HG03196 (cell line): Measurements from ENCODE around the gene TMEM132C.

Source experiments
- ATAC-seq: cut with Tn5 transposase; IDR thresholded peaks from one replicate; pipeline ENCODE4 v1.9.1; 2021; ENCODE audit not compliant: unreplicated experiment

Gene TMEM132C

DNA sequence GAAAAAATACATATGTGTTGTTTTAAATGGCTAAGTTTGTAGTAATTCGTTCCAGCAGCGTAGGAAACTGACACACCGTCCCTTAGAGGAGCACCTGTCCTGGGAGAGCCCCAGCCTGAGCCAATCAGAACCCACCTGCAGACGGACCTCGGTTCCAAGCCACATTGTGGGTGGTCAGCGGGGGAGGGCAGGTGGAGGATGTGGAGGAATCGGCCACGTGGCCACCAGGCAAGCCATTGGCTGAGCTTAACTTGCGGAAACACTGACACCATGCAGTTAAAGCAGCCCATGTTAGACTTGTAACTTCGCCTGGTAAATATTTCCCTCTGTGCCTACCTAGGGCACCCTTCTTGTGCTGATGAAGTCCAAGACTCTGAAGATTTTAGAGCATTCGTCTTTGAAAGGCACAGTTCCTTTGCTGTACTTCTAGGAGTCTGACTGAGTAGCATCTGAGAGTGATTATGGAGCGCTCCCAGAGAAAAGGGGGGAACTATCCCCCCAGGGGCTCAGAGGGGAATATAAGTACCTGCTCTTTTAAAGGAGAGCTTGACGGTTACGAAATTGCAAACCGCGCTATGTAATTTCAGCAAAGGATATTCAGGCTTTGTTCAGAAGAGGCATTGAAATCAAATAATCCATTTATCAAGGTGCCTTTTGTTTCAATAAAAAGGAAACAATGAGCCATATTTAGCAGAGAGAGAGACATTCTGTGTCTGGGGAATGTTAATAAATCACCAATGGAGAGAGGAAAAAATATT is 135.7 kb downstream of the TMEM132C start:
- no peak for ATAC-seq

GRCh38 chr12:128408669-128409068 is 141.7 kb downstream of the TMEM132C start:
- ATAC-seq: no peak

GRCh38 chr12:128415036-128415560 is 148.1 kb downstream of the TMEM132C start:
- no peak for ATAC-seq

DNA sequence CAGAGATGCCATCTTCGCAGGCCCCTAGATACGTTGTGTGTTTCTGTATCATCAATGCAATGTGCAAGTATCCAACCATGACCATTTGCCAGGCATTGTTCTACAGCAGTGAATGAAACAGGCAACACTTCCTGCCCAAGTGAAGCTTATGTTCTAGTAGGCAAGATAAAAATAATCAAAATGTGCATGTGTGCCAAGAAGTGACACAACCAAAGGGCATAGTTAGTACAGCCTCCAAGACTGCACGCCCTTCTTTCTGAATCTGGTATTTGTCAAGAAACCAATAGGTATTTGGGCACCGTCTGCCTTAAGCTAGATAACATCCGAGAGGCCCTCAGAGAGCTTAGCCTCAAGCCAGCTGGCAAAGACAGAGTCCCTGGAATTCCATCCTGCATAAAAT is 152.0 kb downstream of the TMEM132C start:
- ATAC-seq: no peak

GRCh38 chr12:128420163-128420562 is 153.2 kb downstream of the TMEM132C start:
- no peak for ATAC-seq

DNA sequence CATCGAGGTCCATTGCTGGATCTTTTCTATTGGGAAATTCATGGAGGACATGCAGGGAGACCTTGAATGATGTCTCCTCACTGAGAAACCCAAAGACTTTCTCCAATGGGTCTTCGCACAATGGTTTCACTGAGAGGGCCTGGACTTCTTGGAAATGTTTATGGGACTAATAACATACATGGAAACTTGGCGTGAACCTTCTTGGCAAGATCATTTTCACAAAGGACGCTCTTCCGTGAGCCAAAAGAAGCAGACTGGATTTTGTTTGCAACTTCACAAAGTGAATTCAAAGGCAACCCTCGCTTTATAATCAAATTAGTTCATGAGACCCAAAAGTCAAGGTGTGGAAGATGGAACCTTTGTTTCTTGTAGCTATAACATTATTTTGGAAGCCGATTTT is 154.4 kb downstream of the TMEM132C start:
- no peak for ATAC-seq

GRCh38 chr12:128423205-128423604 is 156.2 kb downstream of the TMEM132C start:
- no peak for ATAC-seq

GRCh38 chr12:128424931-128425431 is 158.0 kb downstream of the TMEM132C start:
- ATAC-seq: no peak

DNA sequence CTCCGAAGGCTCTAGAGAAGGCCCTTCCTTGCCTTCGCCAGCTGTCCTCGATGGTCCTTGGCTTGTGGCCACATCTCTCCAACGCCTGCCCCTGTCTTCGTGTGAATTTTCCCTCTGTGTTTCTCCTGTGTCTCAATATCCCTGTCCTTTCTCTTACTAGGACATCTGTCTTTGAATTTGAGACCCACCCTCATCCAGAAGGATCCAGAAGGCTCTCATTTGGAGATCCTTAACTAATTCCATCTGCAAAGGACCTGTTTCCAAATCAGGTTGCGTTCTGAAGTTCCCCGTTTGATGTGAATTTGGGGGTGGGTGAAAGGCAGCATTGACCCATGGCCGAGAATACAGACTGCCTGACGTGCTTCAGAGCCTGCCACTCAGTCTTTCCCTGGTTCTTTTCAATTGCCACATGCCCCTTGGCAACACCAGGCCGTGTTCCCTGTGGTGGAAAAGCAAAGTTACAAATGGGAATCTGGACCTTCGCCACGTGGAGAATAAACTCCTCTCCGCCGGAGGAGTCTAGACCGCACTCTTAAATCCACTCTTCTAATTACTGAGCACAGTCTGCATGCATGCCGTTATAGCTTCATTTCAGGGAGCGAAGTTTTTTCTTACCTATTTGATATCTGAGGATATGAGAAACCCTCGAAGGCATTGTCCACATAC is 158.8 kb downstream of the TMEM132C start:
- no peak for ATAC-seq

DNA sequence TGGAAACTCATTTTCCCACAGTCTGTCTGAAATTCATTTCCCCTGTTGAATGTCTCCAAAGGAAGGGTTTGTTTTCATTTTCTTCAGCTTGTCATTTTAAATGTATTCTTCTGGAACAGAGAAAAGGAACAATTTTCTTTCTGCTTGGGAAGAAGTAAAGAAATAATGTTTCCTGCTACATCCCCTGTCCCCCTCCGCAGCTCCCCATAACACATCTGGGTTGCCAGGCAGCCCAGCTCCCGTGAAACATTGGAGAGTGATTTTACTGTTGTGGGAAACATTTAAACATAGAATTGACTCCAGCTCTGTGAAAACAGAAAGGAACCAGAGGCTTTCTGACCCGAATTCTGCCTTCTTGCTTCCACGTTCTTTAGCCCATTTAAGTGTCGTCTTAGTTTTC is 159.5 kb downstream of the TMEM132C start:
- ATAC-seq: no peak

- no peak for ATAC-seq
These were observed 172.8 kb downstream of the TMEM132C start for GRCh38 chr12:128439796-128440195.

GRCh38 chr12:128442096-128442495 is 175.1 kb downstream of the TMEM132C start:
- ATAC-seq: no peak

DNA sequence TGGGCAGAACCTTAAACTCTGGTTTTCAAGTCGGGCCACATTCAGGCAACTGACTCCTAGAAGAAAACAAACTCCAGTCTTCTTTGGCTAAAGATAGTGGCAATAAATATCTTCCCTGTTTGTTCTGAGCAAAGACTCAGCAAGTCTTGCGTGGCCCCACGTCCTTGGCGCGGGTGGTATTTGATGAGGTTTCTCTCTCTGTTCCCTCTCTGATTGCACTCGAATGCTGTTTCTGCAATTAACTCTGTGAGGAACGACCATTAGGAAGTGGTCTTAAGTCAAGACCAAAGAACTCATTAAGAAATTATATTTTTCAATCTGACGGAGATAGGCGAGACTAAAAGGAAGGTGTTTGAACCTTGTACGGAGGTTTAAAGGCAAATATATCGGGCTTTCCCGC is 177.6 kb downstream of the TMEM132C start:
- no peak for ATAC-seq

DNA sequence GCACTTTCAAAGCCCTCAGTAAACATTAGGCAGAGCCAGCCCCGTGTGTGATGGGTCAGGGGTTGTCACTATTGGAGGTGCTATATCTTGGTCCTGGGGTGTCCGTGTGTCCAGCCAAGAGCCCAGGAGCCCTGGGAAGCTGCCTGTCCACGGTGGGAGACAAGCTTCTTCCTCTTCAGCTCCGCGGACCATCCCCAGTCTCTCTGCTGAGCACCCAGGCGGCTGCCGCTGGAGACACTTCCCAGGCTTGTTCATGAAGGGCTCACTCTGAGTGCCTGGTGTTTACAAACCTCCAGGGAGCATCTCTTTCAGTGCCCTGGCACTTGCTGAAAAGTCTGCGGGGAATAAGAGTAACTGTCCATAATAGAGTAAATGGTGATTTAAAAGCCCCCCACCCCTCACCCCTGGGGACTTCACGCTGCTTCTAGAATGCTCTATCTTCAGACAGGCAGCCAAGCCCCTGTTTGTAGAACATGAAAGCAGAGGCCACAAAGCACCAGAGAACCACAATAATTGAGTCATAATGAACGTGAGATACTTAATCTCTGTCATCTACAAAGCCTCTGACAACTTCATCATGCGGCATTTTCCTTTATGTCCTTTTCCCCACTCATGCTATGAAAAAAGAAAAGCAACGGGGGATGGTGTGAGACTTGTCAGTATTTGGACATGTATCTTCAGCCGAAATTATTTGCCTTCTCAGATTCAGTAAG is 178.6 kb downstream of the TMEM132C start:
- ATAC-seq: no peak

- no peak for ATAC-seq
These were observed 182.3 kb downstream of the TMEM132C start for GRCh38 chr12:128449146-128449894.

DNA sequence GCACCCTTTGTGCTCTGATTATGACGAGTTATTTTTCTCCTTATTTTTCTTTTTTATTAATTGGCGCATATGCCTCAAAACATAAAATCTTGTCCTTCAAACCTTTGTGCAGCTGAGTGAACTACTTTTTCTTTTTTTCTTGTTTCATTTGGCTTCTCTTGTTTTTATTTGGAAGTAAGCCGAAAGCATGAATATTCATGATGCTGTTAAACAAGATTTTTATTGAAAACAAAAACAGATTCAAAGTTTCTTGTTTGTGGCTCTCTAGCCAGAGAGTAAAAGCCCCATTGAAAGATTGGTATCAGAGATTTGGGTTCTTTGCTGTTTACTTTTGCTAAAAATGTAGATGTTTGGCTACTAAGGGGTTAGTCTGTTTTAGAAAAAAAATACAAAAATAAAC is 183.8 kb downstream of the TMEM132C start:
- no peak for ATAC-seq

DNA sequence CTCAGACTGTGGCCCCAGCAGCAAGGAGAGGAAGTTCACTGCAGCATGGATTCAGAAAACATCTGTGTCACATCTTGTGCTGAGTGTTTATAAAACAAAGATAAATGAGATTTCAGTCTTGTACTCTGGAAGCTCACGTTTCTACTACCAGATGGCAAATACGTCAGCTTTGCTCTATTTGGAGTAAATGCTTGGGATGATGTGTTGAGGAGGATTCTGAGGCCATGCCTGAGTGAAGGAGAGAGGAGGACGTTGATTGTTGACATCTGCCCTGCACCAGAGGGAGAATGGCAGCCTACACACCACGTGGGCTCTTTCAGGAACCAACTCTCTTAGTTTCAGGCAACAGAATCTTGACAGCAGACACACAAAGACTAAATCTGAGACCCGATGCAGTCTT is 188.9 kb downstream of the TMEM132C start:
- ATAC-seq: no peak

- no peak for ATAC-seq
These were observed 190.0 kb downstream of the TMEM132C start for GRCh38 chr12:128456922-128457321.

GRCh38 chr12:128458301-128458974 is 191.5 kb downstream of the TMEM132C start:
- no peak for ATAC-seq

- no peak for ATAC-seq
These were observed 192.1 kb downstream of the TMEM132C start for GRCh38 chr12:128459067-128459466.
